Subcutaneous abdominal adipose tissue (tissue), 5 donors: ENCODE measurements around the gene IGFL1.
"Not testable (repeated sequence)": the region's sequence is repeated elsewhere in the genome, so short reads cannot be mapped to it uniquely, and the experiment has no call there.

Source experiments
- H3K27ac ChIP-seq: one replicate; pipeline ENCODE4 v1.7.0; 2013; ENCODE audit warnings: low read depth, mild to moderate bottlenecking, inconsistent platforms, low read length, moderate library complexity
- H3K27me3 ChIP-seq, 5 donors: one replicate each; pipeline ENCODE4 v1.7.0; 2013; ENCODE audit warnings: low read length in 5 of 5, inconsistent platforms in 1 of 5; ENCODE audit not compliant: control insufficient read depth in 5 of 5, insufficient read depth in 4 of 5
- H3K36me3 ChIP-seq, 5 donors: one replicate each; pipeline ENCODE4 v1.7.0; 2013; ENCODE audit warnings: low read length in 5 of 5; ENCODE audit not compliant: control insufficient read depth in 5 of 5, insufficient read depth in 5 of 5
- H3K4me1 ChIP-seq, 5 donors: one replicate each; pipeline ENCODE4 v1.7.0; 2013; ENCODE audit warnings: low read length in 5 of 5, mild to moderate bottlenecking in 3 of 5, moderate library complexity in 1 of 5; ENCODE audit not compliant: control insufficient read depth in 5 of 5, insufficient read depth in 5 of 5
- H3K4me3 ChIP-seq, 5 donors: one replicate each; pipeline ENCODE4 v1.7.0; 2013; ENCODE audit warnings: low read length in 5 of 5, low read depth in 1 of 5
- H3K9ac ChIP-seq, 5 donors: one replicate each; pipeline ENCODE4 v1.7.0; 2013; ENCODE audit warnings: low read length in 5 of 5, mild to moderate bottlenecking in 4 of 5, moderate library complexity in 3 of 5
- H3K9me3 ChIP-seq, 5 donors: one replicate each; pipeline ENCODE4 v1.7.0; 2013; ENCODE audit warnings: low read length in 5 of 5; ENCODE audit not compliant: control insufficient read depth in 5 of 5
- donor health status: healthy.
- donor health status: healthy.
- donor health status: healthy.
- donor health status: healthy.
- donor health status: healthy.

IGFL1 gene

DNA sequence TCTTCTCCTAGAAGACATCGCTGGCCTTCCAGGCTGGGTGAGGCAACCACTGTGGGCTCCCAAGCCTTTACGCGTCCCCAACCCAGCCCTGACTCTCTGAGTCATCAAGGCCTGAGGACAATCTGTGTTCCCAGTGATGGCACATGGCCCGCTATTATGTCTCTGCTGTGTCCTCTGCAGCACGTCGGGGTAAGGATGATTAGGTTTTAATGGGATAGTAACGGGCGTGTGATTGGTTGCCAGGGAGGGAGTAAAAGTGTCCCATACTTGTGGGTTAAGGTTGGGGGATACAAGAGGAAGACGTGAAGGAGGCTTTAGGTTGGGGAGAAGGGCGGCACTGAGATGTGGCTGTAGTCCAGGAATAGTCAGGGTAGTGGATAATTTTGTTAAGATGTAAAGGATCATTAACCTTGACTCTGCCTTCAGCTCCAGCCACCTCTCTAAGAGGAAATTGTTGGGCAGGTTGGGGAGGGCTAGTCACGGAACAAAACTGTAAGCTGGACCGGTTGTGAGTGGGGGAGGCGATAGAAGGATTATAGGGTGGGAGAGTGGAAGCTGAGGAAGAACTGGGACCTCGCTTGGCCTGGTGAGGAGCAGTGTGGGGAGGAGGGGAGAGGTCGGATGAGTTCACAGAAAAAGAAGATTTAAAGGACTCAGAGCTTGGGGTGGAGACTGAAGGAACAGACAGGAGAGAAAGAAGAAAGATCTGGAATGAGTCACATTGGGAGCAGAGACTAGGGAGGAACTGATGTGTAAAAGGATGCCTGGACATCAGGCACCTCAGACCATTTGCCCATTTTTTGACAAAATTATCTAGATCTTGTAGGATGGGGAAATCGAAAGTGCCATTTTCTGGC lies 27.9 kb upstream of the IGFL1 start:
- no peak overlapping the region for H3K9ac ChIP-seq
- peaks cover 16 to 23% (median 20%) of the 10 kb centered on the region in 5 donors for H3K27me3 ChIP-seq
- no peaks in the 10 kb centered on the region for H3K36me3 ChIP-seq
- no peaks in the 10 kb centered on the region for H3K9me3 ChIP-seq
- H3K4me3 ChIP-seq: no peak overlapping the region
- peaks cover 0 to 6% (median 5%) of the 10 kb centered on the region in 5 donors for H3K4me1 ChIP-seq
- H3K27ac ChIP-seq: no peak overlapping the region

DNA sequence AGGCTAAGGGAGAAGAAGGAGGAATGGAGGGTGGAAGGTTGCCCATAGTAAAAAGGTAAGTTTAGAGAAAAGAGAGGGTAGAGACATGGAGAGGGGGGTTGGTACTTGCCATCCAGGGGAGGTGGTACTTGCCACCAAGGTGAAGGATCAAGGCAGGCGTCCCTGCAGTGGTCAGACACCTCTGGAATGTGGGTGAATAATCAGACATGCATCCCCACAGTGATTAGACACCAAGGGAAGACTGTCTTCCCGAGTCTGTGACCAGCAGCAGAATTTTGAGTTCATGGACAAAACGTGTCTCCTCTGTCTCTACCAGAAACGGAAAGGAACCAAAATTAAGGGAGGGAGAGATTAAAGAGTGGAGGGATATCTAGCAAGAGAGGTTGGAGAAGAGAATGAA lies 27.1 kb upstream of the IGFL1 start:
- H3K27me3 ChIP-seq: peaks cover 13 to 16% (median 15%) of the 10 kb centered on the region in 5 donors

DNA sequence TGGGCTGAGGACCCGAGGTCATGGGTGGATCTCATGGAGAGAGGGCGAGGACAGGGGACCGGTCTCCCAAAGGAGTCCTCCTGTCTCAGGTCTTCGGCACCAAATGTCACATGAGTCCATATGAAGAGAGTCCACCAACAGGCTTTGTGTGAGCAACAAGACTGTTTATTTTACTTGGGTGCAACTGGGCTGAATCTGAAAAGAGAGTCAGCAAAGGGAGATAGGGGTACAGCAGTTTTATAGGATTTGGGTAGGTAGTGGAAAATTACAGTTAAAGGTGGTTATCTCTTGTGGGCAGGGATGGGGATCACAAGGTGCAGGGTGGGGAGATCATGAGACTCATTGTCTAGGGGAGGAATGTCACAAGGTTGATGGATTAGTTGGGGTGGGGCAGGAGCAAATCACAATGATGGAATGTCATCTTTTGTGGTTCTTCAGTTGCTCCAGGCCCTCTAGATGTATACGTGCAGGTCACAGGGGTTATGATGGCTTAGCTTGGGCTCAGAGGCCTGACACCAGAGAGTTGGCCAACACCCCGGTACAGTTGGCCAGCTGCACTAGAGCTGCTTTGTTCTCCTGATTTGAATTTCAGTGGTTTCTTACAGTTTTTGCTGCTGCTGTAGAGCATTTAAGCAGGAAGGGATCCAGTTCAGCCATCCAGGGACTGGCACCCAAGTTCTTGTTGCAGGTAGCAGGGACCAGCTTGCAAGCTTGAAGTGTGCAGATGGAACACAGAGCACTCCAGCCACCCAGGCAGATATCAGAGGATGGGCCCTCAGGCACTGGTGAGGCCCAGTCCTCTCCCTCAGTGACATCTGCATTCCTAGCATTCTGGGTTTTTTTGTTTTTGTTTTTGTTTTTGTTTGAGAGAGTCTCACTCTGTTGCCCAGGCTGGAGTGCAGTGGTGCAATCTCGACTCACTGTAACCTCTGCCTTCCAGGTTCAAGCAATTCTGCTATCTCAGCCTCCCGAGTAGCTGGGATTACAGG lies 26.4 kb upstream of the IGFL1 start:
- peaks cover 0 to 14% (median 14%) of the 10 kb centered on the region in 5 donors for H3K4me1 ChIP-seq
- H3K27ac ChIP-seq: no peak overlapping the region

More for the DNA sequence above, 27.1 kb upstream of the IGFL1 start:
- Histone ChIP-seq H3K27ac (no peak overlapping the region), H3K9ac (no peak overlapping the region), H3K4me3 (no peak overlapping the region), H3K4me1 (peaks cover 0 to 7% (median 6%) of the 10 kb centered on the region in 5 donors), H3K9me3 (no peaks in the 10 kb centered on the region), H3K36me3 (no peaks in the 10 kb centered on the region)

DNA sequence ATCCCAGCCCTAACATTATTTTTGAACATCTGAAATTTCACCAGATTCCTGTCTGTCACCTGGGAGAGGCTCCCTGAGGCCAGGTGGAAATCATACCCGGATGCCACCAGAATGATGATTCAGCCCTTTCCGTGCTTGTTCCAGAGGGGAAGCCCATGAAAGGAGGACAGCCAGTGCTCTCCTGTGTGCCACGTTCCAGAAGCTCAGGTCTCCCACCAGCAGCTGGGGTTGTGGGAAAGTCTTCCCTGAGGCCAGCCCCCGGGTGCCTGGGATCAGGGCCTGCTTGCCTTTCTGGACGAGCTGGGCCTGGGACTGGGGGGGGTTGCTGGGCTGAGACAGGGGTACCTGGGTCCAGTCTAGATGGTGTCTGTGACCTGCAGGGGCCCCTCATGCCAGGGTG lies 25.5 kb upstream of the IGFL1 start:
- H3K27ac ChIP-seq: no peak overlapping the region
- peaks cover 9 to 15% (median 13%) of the 10 kb centered on the region in 5 donors for H3K27me3 ChIP-seq
- no peak overlapping the region for H3K9ac ChIP-seq
- H3K36me3 ChIP-seq: no peaks in the 10 kb centered on the region
- H3K4me1 ChIP-seq: peaks cover 0 to 18% (median 16%) of the 10 kb centered on the region in 5 donors
- H3K4me3 ChIP-seq: no peak overlapping the region
- no peaks in the 10 kb centered on the region for H3K9me3 ChIP-seq

More for the DNA sequence above, 26.4 kb upstream of the IGFL1 start:
- Histone ChIP-seq H3K36me3 (no peaks in the 10 kb centered on the region), H3K27me3 (peaks cover 12 to 15% (median 13%) of the 10 kb centered on the region in 5 donors), H3K4me3 (no peak overlapping the region), H3K9me3 (no peaks in the 10 kb centered on the region), H3K9ac (no peak overlapping the region)

DNA sequence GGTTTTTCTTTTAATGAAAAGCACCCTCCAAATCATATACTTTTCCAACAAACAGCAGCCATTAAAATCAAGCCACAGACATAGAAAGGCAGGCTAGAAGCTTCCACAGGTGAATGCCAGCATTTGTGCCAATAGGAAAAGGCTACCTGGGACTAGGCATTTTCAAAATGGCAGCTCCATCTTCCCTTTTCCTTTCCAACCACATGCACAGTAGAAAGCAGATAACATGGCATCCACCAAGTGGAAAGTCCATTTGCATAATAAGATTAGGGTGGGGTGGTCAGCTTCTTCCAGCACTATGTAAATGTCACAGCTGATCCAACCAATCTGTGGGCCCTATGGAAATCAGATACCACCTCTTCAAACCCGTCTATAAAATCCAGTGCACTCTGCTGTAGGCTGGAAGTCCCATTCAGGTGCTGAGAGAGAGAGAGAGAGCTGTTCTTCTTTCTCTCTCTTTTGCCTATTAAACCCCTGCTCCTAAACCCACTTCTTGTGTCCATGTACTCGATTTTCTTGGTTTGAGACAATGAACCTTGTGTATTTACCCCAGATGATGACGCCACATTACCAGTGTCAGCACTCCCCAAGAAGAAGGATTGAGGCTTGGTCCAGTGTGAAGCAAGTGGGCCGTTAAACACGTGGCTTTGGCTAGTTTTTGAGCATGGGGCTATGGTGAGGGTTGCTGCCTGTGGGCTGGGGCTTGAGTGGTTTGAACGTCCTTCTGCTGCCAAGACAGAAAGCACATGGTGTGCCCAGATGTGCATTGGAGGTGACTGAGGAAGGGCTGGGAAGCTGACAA lies 24.2 kb upstream of the IGFL1 start:
- Histone ChIP-seq H3K9ac (no peak overlapping the region), H3K36me3 (no peaks in the 10 kb centered on the region), H3K4me1 (peaks cover 0 to 29% (median 16%) of the 10 kb centered on the region in 5 donors), H3K27ac (no peak overlapping the region), H3K9me3 (no peaks in the 10 kb centered on the region), H3K27me3 (peaks cover 7 to 18% (median 9%) of the 10 kb centered on the region in 5 donors), H3K4me3 (no peak overlapping the region)

DNA sequence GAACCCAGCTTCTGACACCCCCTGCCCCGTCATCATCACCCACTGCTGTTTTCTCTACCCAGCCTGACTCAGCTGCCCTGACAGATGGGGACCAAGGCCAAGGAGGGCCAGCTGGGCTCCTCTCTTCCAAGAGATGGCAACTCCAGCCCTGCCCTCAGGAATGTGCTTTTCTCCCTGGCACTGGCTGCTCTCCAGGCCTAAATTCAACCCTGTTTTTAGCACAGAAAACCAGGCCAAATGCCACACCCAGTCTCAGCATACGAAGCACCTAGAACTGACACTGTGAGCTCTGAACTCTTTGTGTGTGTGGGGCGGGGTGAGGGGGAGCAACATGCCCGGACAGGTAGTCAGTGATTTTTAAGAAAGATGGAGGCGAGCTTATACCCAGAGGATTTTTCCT lies 23.4 kb upstream of the IGFL1 start:
- no peak overlapping the region for H3K27ac ChIP-seq
- peaks cover 0 to 34% (median 23%) of the 10 kb centered on the region in 5 donors for H3K4me1 ChIP-seq
- H3K4me3 ChIP-seq: no peak overlapping the region
- H3K9ac ChIP-seq: no peak overlapping the region
- no peaks in the 10 kb centered on the region for H3K9me3 ChIP-seq
- peaks cover 0 to 15% (median 9%) of the 10 kb centered on the region in 5 donors for H3K27me3 ChIP-seq
- H3K36me3 ChIP-seq: no peaks in the 10 kb centered on the region

DNA sequence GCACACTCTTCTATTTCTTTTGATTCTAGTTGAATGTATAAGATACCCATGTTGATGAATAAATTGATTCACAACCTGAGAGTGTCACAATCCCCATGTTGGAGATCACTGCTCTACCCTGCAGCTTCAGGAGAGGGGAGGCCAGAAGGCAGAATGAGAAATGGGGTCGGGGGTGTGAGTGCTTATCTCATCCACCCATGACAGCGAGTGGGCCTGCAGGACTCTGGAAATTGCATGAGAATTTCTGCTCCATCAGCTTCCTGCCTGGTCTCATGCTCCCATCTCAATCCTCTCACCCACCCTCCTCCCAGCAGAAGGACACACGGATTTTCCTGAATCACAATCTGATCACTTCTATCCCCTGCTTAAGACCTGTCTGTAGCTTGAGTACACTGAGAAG lies 22.9 kb upstream of the IGFL1 start:
- Histone ChIP-seq H3K9me3 (no peaks in the 10 kb centered on the region), H3K4me1 (peaks cover 3 to 39% (median 27%) of the 10 kb centered on the region in 5 donors), H3K27me3 (peaks cover 0 to 15% (median 9%) of the 10 kb centered on the region in 5 donors), H3K36me3 (no peaks in the 10 kb centered on the region), H3K4me3 (no peak overlapping the region), H3K27ac (no peak overlapping the region), H3K9ac (no peak overlapping the region)

DNA sequence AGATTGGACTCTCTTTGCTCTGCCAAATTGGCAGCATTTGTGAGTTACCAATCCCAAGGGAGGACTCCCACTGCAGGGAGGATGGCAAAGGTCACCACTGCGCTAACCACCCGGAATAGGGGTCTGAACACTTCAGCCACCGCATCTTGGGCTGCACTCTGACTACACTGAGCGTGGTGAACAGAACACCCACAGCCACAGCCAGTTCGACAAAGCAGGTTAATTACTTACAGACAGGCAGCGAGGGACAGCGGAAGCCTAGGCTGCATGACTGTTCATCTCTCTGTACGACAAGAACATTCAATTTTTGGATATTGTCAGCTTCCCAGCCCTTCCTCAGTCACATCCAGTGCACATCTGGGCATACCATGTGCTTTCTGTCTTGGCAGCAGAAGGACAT lies 21.7 kb upstream of the IGFL1 start:
- Histone ChIP-seq H3K4me1 (peaks cover 3 to 44% (median 34%) of the 10 kb centered on the region in 5 donors), H3K27me3 (peaks cover 2 to 19% (median 9%) of the 10 kb centered on the region in 5 donors)
- not testable (repeated sequence) for H3K9me3 ChIP-seq, H3K27ac ChIP-seq, H3K4me3 ChIP-seq, H3K36me3 ChIP-seq, H3K9ac ChIP-seq

DNA sequence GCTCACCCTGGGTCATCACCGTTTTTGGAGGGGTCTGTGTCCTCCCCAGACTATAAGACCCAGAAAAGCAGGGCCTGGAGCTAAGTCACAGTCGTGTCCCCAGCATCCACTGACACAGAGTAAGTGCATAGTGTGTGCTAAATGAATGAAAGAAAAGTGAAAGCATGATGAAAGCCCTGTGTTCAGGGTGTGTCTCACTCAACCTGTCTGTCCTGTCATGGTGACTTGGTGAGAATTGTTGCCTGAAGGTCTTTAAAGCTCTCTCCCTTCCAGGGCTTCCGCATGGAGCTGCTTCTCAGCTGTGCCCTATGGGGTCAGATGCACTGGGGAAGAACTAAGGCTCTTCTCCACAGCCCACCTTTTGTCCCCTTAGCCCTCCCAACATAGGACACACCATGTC lies 20.5 kb upstream of the IGFL1 start:
- no peak overlapping the region for H3K27ac ChIP-seq
- H3K27me3 ChIP-seq: peaks cover 9 to 23% (median 14%) of the 10 kb centered on the region in 5 donors
- peaks cover 3 to 44% (median 34%) of the 10 kb centered on the region in 5 donors for H3K4me1 ChIP-seq
- no peaks in the 10 kb centered on the region for H3K9me3 ChIP-seq
- H3K36me3 ChIP-seq: no peaks in the 10 kb centered on the region
- no peak overlapping the region for H3K9ac ChIP-seq
- H3K4me3 ChIP-seq: no peak overlapping the region
